Panc1 (cell line): ENCODE data around the gene ADH5.

Experiments used
- POLR2AphosphoS5 ChIP-seq: IDR thresholded peaks from 2 replicates; pipeline ENCODE4 v1.6.1; 2012; ENCODE audit warnings: mild to moderate bottlenecking, low read depth, low read length, moderate library complexity
- SIN3A ChIP-seq: IDR thresholded peaks from 2 replicates; pipeline ENCODE4 v1.6.1; 2012; ENCODE audit warnings: low read depth, mild to moderate bottlenecking, low read length, moderate library complexity, borderline replicate concordance; ENCODE audit not compliant: insufficient read depth
- TF ChIP-seq, protein P1 (sequence below): fragments of 450-650 bp; IDR thresholded peaks from 2 replicates; pipeline ENCODE4 v1.5.1; 2017; ENCODE audit warnings: mild to moderate bottlenecking
- TF ChIP-seq, protein P2 (sequence below), 2 experiments: IDR thresholded peaks; 2 replicates each; pipeline ENCODE4 v1.6.1; 2011 to 2012; ENCODE audit warnings: low read depth in 2 of 2, control low read depth in 1 of 2, low read length in 1 of 2, mild to moderate bottlenecking in 1 of 2, moderate library complexity in 1 of 2; ENCODE audit not compliant: insufficient read depth in 1 of 2

DNA sequence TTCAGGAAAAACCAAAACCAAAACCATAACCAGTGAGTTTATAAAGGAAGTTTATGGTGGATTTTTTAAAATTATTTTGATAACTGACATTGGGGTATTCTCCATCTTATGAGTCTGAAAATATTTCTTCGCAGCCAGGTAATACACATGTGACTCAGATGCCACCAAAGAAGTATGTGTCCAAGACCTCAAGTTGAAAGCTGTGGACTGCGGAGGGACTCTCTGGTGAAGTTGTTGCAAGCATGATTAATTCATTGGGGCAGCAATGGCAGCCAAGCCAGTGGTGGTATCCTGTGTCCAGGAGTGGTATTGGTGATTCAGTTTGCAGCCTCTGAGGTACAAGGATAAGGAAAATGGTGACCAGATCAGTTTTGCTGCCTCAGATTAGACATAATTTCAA lies 14.0 kb upstream of the ADH5 start:
- TF ChIP-seq, protein P1, sequence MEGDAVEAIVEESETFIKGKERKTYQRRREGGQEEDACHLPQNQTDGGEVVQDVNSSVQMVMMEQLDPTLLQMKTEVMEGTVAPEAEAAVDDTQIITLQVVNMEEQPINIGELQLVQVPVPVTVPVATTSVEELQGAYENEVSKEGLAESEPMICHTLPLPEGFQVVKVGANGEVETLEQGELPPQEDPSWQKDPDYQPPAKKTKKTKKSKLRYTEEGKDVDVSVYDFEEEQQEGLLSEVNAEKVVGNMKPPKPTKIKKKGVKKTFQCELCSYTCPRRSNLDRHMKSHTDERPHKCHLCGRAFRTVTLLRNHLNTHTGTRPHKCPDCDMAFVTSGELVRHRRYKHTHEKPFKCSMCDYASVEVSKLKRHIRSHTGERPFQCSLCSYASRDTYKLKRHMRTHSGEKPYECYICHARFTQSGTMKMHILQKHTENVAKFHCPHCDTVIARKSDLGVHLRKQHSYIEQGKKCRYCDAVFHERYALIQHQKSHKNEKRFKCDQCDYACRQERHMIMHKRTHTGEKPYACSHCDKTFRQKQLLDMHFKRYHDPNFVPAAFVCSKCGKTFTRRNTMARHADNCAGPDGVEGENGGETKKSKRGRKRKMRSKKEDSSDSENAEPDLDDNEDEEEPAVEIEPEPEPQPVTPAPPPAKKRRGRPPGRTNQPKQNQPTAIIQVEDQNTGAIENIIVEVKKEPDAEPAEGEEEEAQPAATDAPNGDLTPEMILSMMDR: no peak
- TF ChIP-seq, protein P2, sequence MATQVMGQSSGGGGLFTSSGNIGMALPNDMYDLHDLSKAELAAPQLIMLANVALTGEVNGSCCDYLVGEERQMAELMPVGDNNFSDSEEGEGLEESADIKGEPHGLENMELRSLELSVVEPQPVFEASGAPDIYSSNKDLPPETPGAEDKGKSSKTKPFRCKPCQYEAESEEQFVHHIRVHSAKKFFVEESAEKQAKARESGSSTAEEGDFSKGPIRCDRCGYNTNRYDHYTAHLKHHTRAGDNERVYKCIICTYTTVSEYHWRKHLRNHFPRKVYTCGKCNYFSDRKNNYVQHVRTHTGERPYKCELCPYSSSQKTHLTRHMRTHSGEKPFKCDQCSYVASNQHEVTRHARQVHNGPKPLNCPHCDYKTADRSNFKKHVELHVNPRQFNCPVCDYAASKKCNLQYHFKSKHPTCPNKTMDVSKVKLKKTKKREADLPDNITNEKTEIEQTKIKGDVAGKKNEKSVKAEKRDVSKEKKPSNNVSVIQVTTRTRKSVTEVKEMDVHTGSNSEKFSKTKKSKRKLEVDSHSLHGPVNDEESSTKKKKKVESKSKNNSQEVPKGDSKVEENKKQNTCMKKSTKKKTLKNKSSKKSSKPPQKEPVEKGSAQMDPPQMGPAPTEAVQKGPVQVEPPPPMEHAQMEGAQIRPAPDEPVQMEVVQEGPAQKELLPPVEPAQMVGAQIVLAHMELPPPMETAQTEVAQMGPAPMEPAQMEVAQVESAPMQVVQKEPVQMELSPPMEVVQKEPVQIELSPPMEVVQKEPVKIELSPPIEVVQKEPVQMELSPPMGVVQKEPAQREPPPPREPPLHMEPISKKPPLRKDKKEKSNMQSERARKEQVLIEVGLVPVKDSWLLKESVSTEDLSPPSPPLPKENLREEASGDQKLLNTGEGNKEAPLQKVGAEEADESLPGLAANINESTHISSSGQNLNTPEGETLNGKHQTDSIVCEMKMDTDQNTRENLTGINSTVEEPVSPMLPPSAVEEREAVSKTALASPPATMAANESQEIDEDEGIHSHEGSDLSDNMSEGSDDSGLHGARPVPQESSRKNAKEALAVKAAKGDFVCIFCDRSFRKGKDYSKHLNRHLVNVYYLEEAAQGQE (IDR thresholded peaks at IDR 0.05; ENCODE audit: insufficient read depth in 1 of 2, low read depth in 2 of 2, low read length in 1 of 2): no peak
- no peak for TF ChIP-seq POLR2AphosphoS5
- TF ChIP-seq SIN3A: no peak
